ENCODE results near the gene VAV2. TPM values are rescaled to one million over a fixed set of nuclear protein-coding genes. Genes with fewer than 3 reads are reported as not detected.
A peak's percentile ranks its signal among the peaks of the same experiment; 100 is the strongest.

The VAV2 gene
- polyA plus RNA-seq, 1 of the 3 experiments (the other 2 are of a cell fraction): 14.9 TPM

DNA sequence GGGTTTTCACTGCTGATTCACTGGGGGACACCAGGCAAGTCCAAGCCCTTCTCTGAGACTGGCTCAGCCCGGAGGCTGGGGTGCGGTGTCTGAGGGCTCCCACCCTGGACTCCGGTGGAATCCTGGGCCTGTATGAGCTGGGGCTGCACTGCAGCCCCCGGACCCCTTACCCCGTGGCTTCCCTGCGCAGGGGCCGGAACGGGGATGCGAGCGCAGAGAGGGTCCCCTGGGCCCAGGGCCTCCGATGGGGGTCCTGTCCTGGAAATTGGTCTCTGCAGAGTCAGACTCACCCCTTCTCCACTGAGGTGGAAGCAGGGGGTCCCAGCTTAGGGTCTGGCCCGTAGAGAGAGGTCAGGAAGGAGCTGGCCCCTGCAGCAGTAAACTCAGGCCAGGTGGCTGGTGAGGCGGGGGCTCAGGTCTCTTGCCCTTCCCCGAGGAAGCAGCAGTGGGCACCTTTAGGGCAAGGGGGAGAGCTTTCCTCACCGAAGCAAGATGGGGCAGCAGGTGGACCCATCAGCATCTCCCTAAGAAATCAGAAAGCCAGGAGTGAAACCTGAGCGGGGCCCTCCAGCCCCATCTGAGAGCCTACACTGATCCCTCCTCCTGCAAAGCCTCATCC is 1.6 kb upstream of the VAV2 start:
- Histone ChIP-seq H3K9me3 (no peaks in the 10 kb centered on the region), H3K4me3 (ENCODE audit: low read depth in 2 of 2, low read length in 1 of 2) (peak overlapping the region; percentile 75 to 87), H3K9me2 (no peaks in the 10 kb centered on the region), H3F3A (replicated peaks; ENCODE audit: insufficient read depth) (no peaks in the 10 kb centered on the region), H2AFZ (ENCODE audit: low read depth) (0 out of 2 replicates have a peak overlapping the region, but pooled peaks have one; percentile 56), H3K27me3 (ENCODE audit: insufficient read depth) (no peaks in the 10 kb centered on the region), H3K36me3 (replicated peaks in 1 of 2; ENCODE audit: control insufficient read depth in 1 of 2, insufficient read depth in 2 of 2, low read length in 1 of 2) (no peaks in the 10 kb centered on the region), H3K4me2 (peak overlapping the region; percentile 100), H4K20me1 (ENCODE audit: insufficient read depth) (peaks cover 30% of the 10 kb centered on the region), H3K4me1 (ENCODE audit: control insufficient read depth in 1 of 2, insufficient read depth in 2 of 2, low read depth in 1 of 2, low read length in 1 of 2) (peaks cover 6 to 34% of the 10 kb centered on the region in 2 experiments; a peak in 3 of 4 replicates), H3K9ac (peak overlapping the region; percentile 88; the same call in 1 of the 2 replicates), H3K79me2 (ENCODE audit: insufficient read depth) (peaks cover 43% of the 10 kb centered on the region), H3K27ac (ENCODE audit: low read depth in 2 of 2, low read length in 1 of 2) (peak overlapping the region; percentile 82 to 93)
- POLR2A ChIA-PET: interaction anchor here (0.7 to 2.2 kb wide), 11 partner anchors 12 to 256 kb away, joined by 3 to 8 read pairs (median 3); partner anchors contain the start of gene SARDH
- DNase-seq: no peak
- 20% methylated on average over 1 of the region's 16 CpGs for WGBS (ENCODE audit: low lambda C conversion rate)
- CTCF ChIA-PET: interaction anchor here (0.6 to 7.3 kb wide), 67 partner anchors 8 to 449 kb away, joined by 3 to 236 read pairs (median 6); partner anchors contain the start of genes BRD3OS and SARDH
- TF ChIP-seq NFIC (IDR thresholded peaks at IDR 0.05; ENCODE audit: borderline replicate concordance) (no peak), NRF1 (IDR thresholded peaks at IDR 0.05; ENCODE audit: low read depth, low read length) (no peak), GABPA (IDR thresholded peaks at IDR 0.05; ENCODE audit: low read depth) (no peak), RCOR1 (IDR thresholded peaks at IDR 0.05; ENCODE audit: low read length) (no peak), POLR2AphosphoS5 (IDR thresholded peaks at IDR 0.05; ENCODE audit: low read depth, low read length) (no peak), EP300 (IDR thresholded peaks at IDR 0.05; ENCODE audit: borderline replicate concordance in 1 of 2, low read depth in 1 of 2, low read length in 1 of 2) (no peak), MEF2A (IDR thresholded peaks at IDR 0.05; ENCODE audit: borderline replicate concordance, low read depth) (no peak)
- TF ChIP-seq, protein P1, sequence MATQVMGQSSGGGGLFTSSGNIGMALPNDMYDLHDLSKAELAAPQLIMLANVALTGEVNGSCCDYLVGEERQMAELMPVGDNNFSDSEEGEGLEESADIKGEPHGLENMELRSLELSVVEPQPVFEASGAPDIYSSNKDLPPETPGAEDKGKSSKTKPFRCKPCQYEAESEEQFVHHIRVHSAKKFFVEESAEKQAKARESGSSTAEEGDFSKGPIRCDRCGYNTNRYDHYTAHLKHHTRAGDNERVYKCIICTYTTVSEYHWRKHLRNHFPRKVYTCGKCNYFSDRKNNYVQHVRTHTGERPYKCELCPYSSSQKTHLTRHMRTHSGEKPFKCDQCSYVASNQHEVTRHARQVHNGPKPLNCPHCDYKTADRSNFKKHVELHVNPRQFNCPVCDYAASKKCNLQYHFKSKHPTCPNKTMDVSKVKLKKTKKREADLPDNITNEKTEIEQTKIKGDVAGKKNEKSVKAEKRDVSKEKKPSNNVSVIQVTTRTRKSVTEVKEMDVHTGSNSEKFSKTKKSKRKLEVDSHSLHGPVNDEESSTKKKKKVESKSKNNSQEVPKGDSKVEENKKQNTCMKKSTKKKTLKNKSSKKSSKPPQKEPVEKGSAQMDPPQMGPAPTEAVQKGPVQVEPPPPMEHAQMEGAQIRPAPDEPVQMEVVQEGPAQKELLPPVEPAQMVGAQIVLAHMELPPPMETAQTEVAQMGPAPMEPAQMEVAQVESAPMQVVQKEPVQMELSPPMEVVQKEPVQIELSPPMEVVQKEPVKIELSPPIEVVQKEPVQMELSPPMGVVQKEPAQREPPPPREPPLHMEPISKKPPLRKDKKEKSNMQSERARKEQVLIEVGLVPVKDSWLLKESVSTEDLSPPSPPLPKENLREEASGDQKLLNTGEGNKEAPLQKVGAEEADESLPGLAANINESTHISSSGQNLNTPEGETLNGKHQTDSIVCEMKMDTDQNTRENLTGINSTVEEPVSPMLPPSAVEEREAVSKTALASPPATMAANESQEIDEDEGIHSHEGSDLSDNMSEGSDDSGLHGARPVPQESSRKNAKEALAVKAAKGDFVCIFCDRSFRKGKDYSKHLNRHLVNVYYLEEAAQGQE (IDR thresholded peaks at IDR 0.05; ENCODE audit: low read depth, low read length): no peak
- TF ChIP-seq, protein P2, sequence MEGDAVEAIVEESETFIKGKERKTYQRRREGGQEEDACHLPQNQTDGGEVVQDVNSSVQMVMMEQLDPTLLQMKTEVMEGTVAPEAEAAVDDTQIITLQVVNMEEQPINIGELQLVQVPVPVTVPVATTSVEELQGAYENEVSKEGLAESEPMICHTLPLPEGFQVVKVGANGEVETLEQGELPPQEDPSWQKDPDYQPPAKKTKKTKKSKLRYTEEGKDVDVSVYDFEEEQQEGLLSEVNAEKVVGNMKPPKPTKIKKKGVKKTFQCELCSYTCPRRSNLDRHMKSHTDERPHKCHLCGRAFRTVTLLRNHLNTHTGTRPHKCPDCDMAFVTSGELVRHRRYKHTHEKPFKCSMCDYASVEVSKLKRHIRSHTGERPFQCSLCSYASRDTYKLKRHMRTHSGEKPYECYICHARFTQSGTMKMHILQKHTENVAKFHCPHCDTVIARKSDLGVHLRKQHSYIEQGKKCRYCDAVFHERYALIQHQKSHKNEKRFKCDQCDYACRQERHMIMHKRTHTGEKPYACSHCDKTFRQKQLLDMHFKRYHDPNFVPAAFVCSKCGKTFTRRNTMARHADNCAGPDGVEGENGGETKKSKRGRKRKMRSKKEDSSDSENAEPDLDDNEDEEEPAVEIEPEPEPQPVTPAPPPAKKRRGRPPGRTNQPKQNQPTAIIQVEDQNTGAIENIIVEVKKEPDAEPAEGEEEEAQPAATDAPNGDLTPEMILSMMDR (IDR thresholded peaks at IDR 0.05): no peak
- TF ChIP-seq, protein P3, sequence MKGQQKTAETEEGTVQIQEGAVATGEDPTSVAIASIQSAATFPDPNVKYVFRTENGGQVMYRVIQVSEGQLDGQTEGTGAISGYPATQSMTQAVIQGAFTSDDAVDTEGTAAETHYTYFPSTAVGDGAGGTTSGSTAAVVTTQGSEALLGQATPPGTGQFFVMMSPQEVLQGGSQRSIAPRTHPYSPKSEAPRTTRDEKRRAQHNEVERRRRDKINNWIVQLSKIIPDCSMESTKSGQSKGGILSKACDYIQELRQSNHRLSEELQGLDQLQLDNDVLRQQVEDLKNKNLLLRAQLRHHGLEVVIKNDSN (IDR thresholded peaks at IDR 0.05; ENCODE audit: borderline replicate concordance, low read depth): no peak

All from SK-N-SH (cell line).